GM23248 (cell line): ENCODE results near the gene TRIM40. TPM values are rescaled to one million over a fixed set of nuclear protein-coding genes. Genes with fewer than 3 reads are reported as not detected.

Source experiments
- DNase-seq: peaks from one replicate; pipeline ENCODE4 v3.0.0-alpha.2; 2015
- H2AFZ ChIP-seq: fragments of 200-600 bp; sonication (generic); 2 replicates; pipeline ENCODE4 v1.6.1; 2016; ENCODE audit warnings: antibody characterized with exemption
- H3F3A ChIP-seq: fragments of 200-600 bp; sonication (generic); 2 replicates; pipeline ENCODE4 v1.6.1; 2016; ENCODE audit warnings: mild to moderate bottlenecking, antibody characterized with exemption, mixed run types; ENCODE audit not compliant: insufficient read depth
- H3K27ac ChIP-seq: fragments of 200-600 bp; sonication (generic); 2 replicates; pipeline ENCODE4 v1.5.1; 2016; ENCODE audit warnings: mild to moderate bottlenecking
- H3K27me3 ChIP-seq: fragments of 200-600 bp; sonication (generic); replicated peaks from 2 replicates; pipeline ENCODE4 v1.6.1; 2016; ENCODE audit warnings: mild to moderate bottlenecking; ENCODE audit not compliant: insufficient read depth
- H3K36me3 ChIP-seq: fragments of 200-600 bp; sonication (generic); 2 replicates; pipeline ENCODE4 v1.6.1; 2016; ENCODE audit warnings: low read depth, mild to moderate bottlenecking
- H3K4me1 ChIP-seq: fragments of 200-600 bp; sonication (generic); 2 replicates; pipeline ENCODE4 v1.6.1; 2016; ENCODE audit warnings: mild to moderate bottlenecking; ENCODE audit not compliant: insufficient read depth
- H3K4me2 ChIP-seq: fragments of 200-600 bp; sonication (generic); one replicate; pipeline ENCODE4 v1.6.1; 2016; ENCODE audit warnings: mild to moderate bottlenecking; ENCODE audit not compliant: unreplicated experiment
- H3K4me3 ChIP-seq: fragments of 200-600 bp; sonication (generic); 2 replicates; pipeline ENCODE4 v1.5.1; 2016; ENCODE audit warnings: mild to moderate bottlenecking
- H3K79me2 ChIP-seq: fragments of 200-600 bp; sonication (generic); 2 replicates; pipeline ENCODE4 v1.6.1; 2016; ENCODE audit warnings: mild to moderate bottlenecking; ENCODE audit not compliant: insufficient read depth
- H3K9ac ChIP-seq: fragments of 200-600 bp; sonication (generic); 2 replicates; pipeline ENCODE4 v1.6.1; 2016; ENCODE audit warnings: mild to moderate bottlenecking
- H3K9me2 ChIP-seq: fragments of 200-600 bp; sonication (generic); 2 replicates; pipeline ENCODE4 v1.6.1; 2016; ENCODE audit warnings: mixed run types, mild to moderate bottlenecking, moderate library complexity; ENCODE audit not compliant: insufficient read depth
- H3K9me3 ChIP-seq: fragments of 200-600 bp; sonication (generic); one replicate; pipeline ENCODE4 v1.6.1; 2017; ENCODE audit warnings: low read depth
- H4K20me1 ChIP-seq: fragments of 200-600 bp; sonication (generic); 2 replicates; pipeline ENCODE4 v1.6.0; 2016; ENCODE audit not compliant: insufficient read depth
- EZH2 ChIP-seq: fragments of 200-600 bp; sonication (generic); IDR thresholded peaks from 2 replicates; pipeline ENCODE4 v1.6.1; 2018; ENCODE audit warnings: antibody characterized with exemption, mild to moderate bottlenecking; ENCODE audit not compliant: insufficient read depth, poor library complexity, severe bottlenecking
- EZH2phosphoT487 ChIP-seq: fragments of 200-600 bp; sonication (generic); IDR thresholded peaks from 2 replicates; pipeline ENCODE4 v1.6.1; 2018; ENCODE audit warnings: antibody characterized with exemption, moderate library complexity, mild to moderate bottlenecking, low read depth; ENCODE audit not compliant: insufficient read depth
- WGBS, 2 experiments: methylation state at CpG; one replicate each; pipeline ENCODE4 v1.1.6; 2015 to 2017; ENCODE audit warnings: low lambda C conversion rate in 2 of 2, low coverage in 1 of 2; ENCODE audit errors: missing lambda C conversion rate in 2 of 2; 5-methylcytosine and 5-hydroxymethylcytosine counted together
- in situ Hi-C: fragments of 300-500 bp; cut with MboI; formaldehyde crosslinking; loops from 2 replicates; pipeline ENCODE4 v1.15.0; 2020
- polyA plus RNA-seq: library from polyadenylated mRNA; unstranded; fragments of >200 nt; fragmentation: Nextera tagmentation; extraction: Ambion mirVana; gene quantifications from 2 replicates; pipeline ENCODE4 v1.2.1, GENCODE V29; 2016
- total RNA-seq: library from RNA; depleted of rRNA; stranded (reverse); fragments of >200 nt; shearing (Covaris generic); gene quantifications from 2 replicates; pipeline ENCODE4 v1.2.3, GENCODE V29; 2014

Gene TRIM40
- total and polyA plus RNA-seq, 2 experiments from 2014 or later: not detected

- WGBS, 2 experiments: 80% methylated on average over 3 of the region's 3 CpGs
- Histone ChIP-seq H4K20me1 (no peaks in the 10 kb centered on the region), H3K4me2 (no peak overlapping the region), H2AFZ (no peak overlapping the region), H3K27me3 (no peaks in the 10 kb centered on the region), H3K36me3 (no peaks in the 10 kb centered on the region), H3K79me2 (no peaks in the 10 kb centered on the region), H3K27ac (no peak overlapping the region), H3K9me3 (no peaks in the 10 kb centered on the region), H3K4me1 (peaks cover 35% of the 10 kb centered on the region), H3F3A (peaks cover 15% of the 10 kb centered on the region), H3K9ac (no peak overlapping the region), H3K9me2 (no peaks in the 10 kb centered on the region), H3K4me3 (no peak overlapping the region)
- DNase-seq: no peak
- no peak for TF ChIP-seq EZH2
- TF ChIP-seq EZH2phosphoT487: no peak
- in situ Hi-C loops: no loop called here
These were observed 17.1 kb downstream of the TRIM40 start for GRCh38 chr6:30152910-30153610.

GRCh38 chr6:30154061-30154460 lies 18.1 kb downstream of the TRIM40 start:
- no peaks in the 10 kb centered on the region for H3K9me2 ChIP-seq
- H3K36me3 ChIP-seq: no peaks in the 10 kb centered on the region
- no peaks in the 10 kb centered on the region for H3K27me3 ChIP-seq
- H3K9me3 ChIP-seq: no peaks in the 10 kb centered on the region
- H4K20me1 ChIP-seq: no peaks in the 10 kb centered on the region
- no peaks in the 10 kb centered on the region for H3K79me2 ChIP-seq
- H3F3A ChIP-seq: peaks cover 15% of the 10 kb centered on the region
- no peak overlapping the region for H3K4me2 ChIP-seq
- no peak for TF ChIP-seq EZH2
- no peak for TF ChIP-seq EZH2phosphoT487
- DNase-seq: no peak
- no peak overlapping the region for H3K9ac ChIP-seq
- WGBS, 2 experiments: 63 to 81% methylated on average over 14 to 17 of the region's 17 CpGs
- H2AFZ ChIP-seq: no peak overlapping the region
- H3K27ac ChIP-seq: no peak overlapping the region
- peaks cover 35% of the 10 kb centered on the region for H3K4me1 ChIP-seq
- in situ Hi-C loops: no loop called here
- no peak overlapping the region for H3K4me3 ChIP-seq

GRCh38 chr6:30154709-30155519 lies 19.0 kb downstream of the TRIM40 start:
- H3K4me2 ChIP-seq: peak overlapping the region; percentile 54
- in situ Hi-C loops: no loop called here
- WGBS, 2 experiments: 29 to 37% methylated on average over 12 of the region's 12 CpGs

GRCh38 chr6:30155520-30156261 lies 19.8 kb downstream of the TRIM40 start:
- H3K9ac ChIP-seq: no peak overlapping the region
- no peaks in the 10 kb centered on the region for H3K27me3 ChIP-seq
- no peak overlapping the region for H3K27ac ChIP-seq
- 76% methylated on average over 2 of the region's 2 CpGs for WGBS, 2 experiments
- peaks cover 15% of the 10 kb centered on the region for H3F3A ChIP-seq
- H4K20me1 ChIP-seq: no peaks in the 10 kb centered on the region
- in situ Hi-C loops: no loop called here
- peaks cover 35% of the 10 kb centered on the region for H3K4me1 ChIP-seq
- H3K9me2 ChIP-seq: no peaks in the 10 kb centered on the region
- H3K4me2 ChIP-seq: no peak overlapping the region
- H3K36me3 ChIP-seq: no peaks in the 10 kb centered on the region
- H2AFZ ChIP-seq: peak overlapping the region; percentile 53; the same call in 1 of the 2 replicates
- DNase-seq: peak; percentile 21
- H3K79me2 ChIP-seq: no peaks in the 10 kb centered on the region
- H3K9me3 ChIP-seq: no peaks in the 10 kb centered on the region
- H3K4me3 ChIP-seq: no peak overlapping the region
- TF ChIP-seq EZH2phosphoT487: no peak
- no peak for TF ChIP-seq EZH2

More at GRCh38 chr6:30154709-30155519, 19.0 kb downstream of the TRIM40 start:
- no peak overlapping the region for H3K9ac ChIP-seq
- 0 out of 2 replicates have a peak overlapping the region, but pooled peaks have one; percentile 36 for H3K4me3 ChIP-seq
- no peak overlapping the region for H3K27ac ChIP-seq
- H3F3A ChIP-seq: peaks cover 15% of the 10 kb centered on the region
- TF ChIP-seq EZH2phosphoT487 (no peak), EZH2 (no peak)
- H3K9me3 ChIP-seq: no peaks in the 10 kb centered on the region
- H2AFZ ChIP-seq: no peak overlapping the region
- H3K79me2 ChIP-seq: no peaks in the 10 kb centered on the region
- peak; percentile 89 for DNase-seq
- no peaks in the 10 kb centered on the region for H3K27me3 ChIP-seq
- peaks cover 35% of the 10 kb centered on the region for H3K4me1 ChIP-seq
- no peaks in the 10 kb centered on the region for H4K20me1 ChIP-seq
- H3K9me2 ChIP-seq: no peaks in the 10 kb centered on the region
- H3K36me3 ChIP-seq: no peaks in the 10 kb centered on the region
